Neural cell (in vitro differentiated cells): ENCODE results near the gene AP2A2. TPM values are rescaled to one million over a fixed set of nuclear protein-coding genes. Genes with fewer than 3 reads are reported as not detected.

Source experiments
- H2AFZ ChIP-seq: fragments of 200-600, 300-800 bp; sonication (generic), shearing (Covaris generic); 2 replicates; pipeline ENCODE4 v1.6.0; 2014; ENCODE audit warnings: low read depth, mild to moderate bottlenecking, antibody characterized with exemption, low read length, moderate library complexity
- H3F3A ChIP-seq: fragments of 200-600 bp; shearing (Covaris generic); 2 replicates; pipeline ENCODE4 v1.6.1; 2016; ENCODE audit warnings: mild to moderate bottlenecking, moderate library complexity, mixed read lengths, antibody characterized with exemption, low read length; ENCODE audit not compliant: insufficient read depth, poor library complexity, severe bottlenecking
- H3K27ac ChIP-seq: fragments of 200-600, 300-800 bp; sonication (generic), shearing (Covaris generic); 2 replicates; pipeline ENCODE4 v1.5.1; 2014; ENCODE audit warnings: mild to moderate bottlenecking, low read length, moderate library complexity
- H3K27me3 ChIP-seq: fragments of 300-800, 200-600 bp; sonication (generic), shearing (Covaris generic); 2 replicates; pipeline ENCODE4 v1.6.0; 2014; ENCODE audit warnings: mild to moderate bottlenecking, low read depth, low read length, moderate library complexity; ENCODE audit not compliant: insufficient read depth
- H3K36me3 ChIP-seq: fragments of 300-800, 200-600 bp; sonication (generic), shearing (Covaris generic); 2 replicates; pipeline ENCODE4 v1.5.1; 2014; ENCODE audit warnings: mild to moderate bottlenecking, antibody characterized with exemption, low read length, moderate library complexity; ENCODE audit not compliant: insufficient read depth
- H3K4me2 ChIP-seq: fragments of 300-800, 200-600 bp; sonication (generic), shearing (Covaris generic); 2 replicates; pipeline ENCODE4 v1.6.0; 2014; ENCODE audit warnings: mild to moderate bottlenecking, low read length
- H3K4me3 ChIP-seq: fragments of 300-800, 200-600 bp; sonication (generic), shearing (Covaris generic); 2 replicates; pipeline ENCODE4 v1.5.1; 2014; ENCODE audit warnings: mild to moderate bottlenecking, low read length, moderate library complexity
- H3K79me2 ChIP-seq: fragments of 200-600 bp; shearing (Covaris generic); replicated peaks from 2 replicates; pipeline ENCODE4 v1.6.0; 2014; ENCODE audit warnings: mild to moderate bottlenecking, low read length, moderate library complexity; ENCODE audit not compliant: insufficient read depth
- H3K9ac ChIP-seq: fragments of 300-800, 200-600 bp; sonication (generic), shearing (Covaris generic); 2 replicates; pipeline ENCODE4 v1.6.1; 2016; ENCODE audit warnings: mild to moderate bottlenecking, low read length, mixed read lengths
- H3K9me2 ChIP-seq: fragments of 200-600 bp; shearing (Covaris generic); 2 replicates; pipeline ENCODE4 v1.6.1; 2016; ENCODE audit warnings: mild to moderate bottlenecking, low read length, mixed read lengths; ENCODE audit not compliant: insufficient read depth
- H3K9me3 ChIP-seq: fragments of 200-600, 300-800 bp; sonication (generic), shearing (Covaris generic); 2 replicates; pipeline ENCODE4 v1.6.1; 2016; ENCODE audit warnings: mild to moderate bottlenecking, mixed run types, low read length, moderate library complexity, mixed read lengths
- H4K20me1 ChIP-seq: fragments of 200-600 bp; shearing (Covaris generic); 2 replicates; pipeline ENCODE4 v1.6.1; 2016; ENCODE audit warnings: mild to moderate bottlenecking, mixed run types; ENCODE audit not compliant: insufficient read depth
- EP300 ChIP-seq: fragments of 450-650 bp; conservative IDR thresholded peaks from 2 replicates; pipeline ENCODE4 v1.6.1; 2014; ENCODE audit warnings: antibody characterized with exemption, mild to moderate bottlenecking, moderate library complexity; ENCODE audit not compliant: poor library complexity, severe bottlenecking
- EZH2 ChIP-seq: fragments of 200-600, 300-800 bp; shearing (Covaris generic), sonication (generic); IDR thresholded peaks from 2 replicates; pipeline ENCODE4 v1.6.1; 2014; ENCODE audit warnings: antibody characterized with exemption, low read length, borderline replicate concordance, mild to moderate bottlenecking; ENCODE audit not compliant: insufficient read depth, poor library complexity, severe bottlenecking
- MXI1 ChIP-seq: fragments of 450-650 bp; conservative IDR thresholded peaks from 2 replicates; pipeline ENCODE4 v1.6.1; 2014; ENCODE audit warnings: antibody characterized with exemption, mild to moderate bottlenecking; ENCODE audit not compliant: poor library complexity, severe bottlenecking
- POLR2AphosphoS5 ChIP-seq: IDR thresholded peaks from 2 replicates; pipeline ENCODE4 v1.6.1; 2012
- RAD21 ChIP-seq: fragments of 450-650 bp; conservative IDR thresholded peaks from 2 replicates; pipeline ENCODE4 v1.6.1; 2014; ENCODE audit warnings: antibody characterized with exemption, mild to moderate bottlenecking, moderate library complexity
- SMC3 ChIP-seq: fragments of 450-650 bp; conservative IDR thresholded peaks from 2 replicates; pipeline ENCODE4 v1.6.1; 2014; ENCODE audit warnings: antibody characterized with exemption, mild to moderate bottlenecking, moderate library complexity; ENCODE audit not compliant: poor library complexity
- TAF1 ChIP-seq: IDR thresholded peaks from 2 replicates; pipeline ENCODE4 v1.6.1; 2012; ENCODE audit warnings: low read depth
- polyA plus RNA-seq: library from polyadenylated mRNA; depleted of rRNA; stranded (reverse); fragments of >200 nt; gene quantifications from 2 replicates; pipeline ENCODE4 v1.2.3, GENCODE V29; 2014
- TF ChIP-seq, protein P1 (sequence below): IDR thresholded peaks from 2 replicates; pipeline ENCODE4 v1.6.1; 2012; ENCODE audit warnings: borderline replicate concordance
- TF ChIP-seq, protein P2 (sequence below): fragments of 450-650 bp; IDR thresholded peaks from 2 replicates; pipeline ENCODE4 v1.5.1; 2014; ENCODE audit warnings: antibody characterized with exemption, mild to moderate bottlenecking, moderate library complexity; ENCODE audit not compliant: poor library complexity, severe bottlenecking

The AP2A2 gene
- polyA plus RNA-seq, 1 donor from 2014 or later: 46.5 TPM

- H3K9ac ChIP-seq: no peak overlapping the region
- no peak overlapping the region for H3K4me2 ChIP-seq
- no peaks in the 10 kb centered on the region for H3K79me2 ChIP-seq
- no peaks in the 10 kb centered on the region for H3K9me2 ChIP-seq
- no peak for TF ChIP-seq RAD21
- no peaks in the 10 kb centered on the region for H3F3A ChIP-seq
- H2AFZ ChIP-seq: no peak overlapping the region
- no peaks in the 10 kb centered on the region for H3K36me3 ChIP-seq
- H3K9me3 ChIP-seq: no peaks in the 10 kb centered on the region
- H3K27me3 ChIP-seq: no peaks in the 10 kb centered on the region
- H3K27ac ChIP-seq: no peak overlapping the region
- H3K4me3 ChIP-seq: no peak overlapping the region
- no peaks in the 10 kb centered on the region for H4K20me1 ChIP-seq
Observed at GRCh38 chr11:1055109-1055703, 129.5 kb downstream of the AP2A2 start.

- Histone ChIP-seq H3K9me3 (no peaks in the 10 kb centered on the region), H3K79me2 (no peaks in the 10 kb centered on the region), H3F3A (no peaks in the 10 kb centered on the region), H3K4me3 (no peak overlapping the region), H3K27ac (no peak overlapping the region), H3K27me3 (no peaks in the 10 kb centered on the region), H2AFZ (no peak overlapping the region), H3K36me3 (no peaks in the 10 kb centered on the region), H3K9ac (no peak overlapping the region), H3K9me2 (no peaks in the 10 kb centered on the region), H4K20me1 (no peaks in the 10 kb centered on the region), H3K4me2 (no peak overlapping the region)
- TF ChIP-seq, protein P1, sequence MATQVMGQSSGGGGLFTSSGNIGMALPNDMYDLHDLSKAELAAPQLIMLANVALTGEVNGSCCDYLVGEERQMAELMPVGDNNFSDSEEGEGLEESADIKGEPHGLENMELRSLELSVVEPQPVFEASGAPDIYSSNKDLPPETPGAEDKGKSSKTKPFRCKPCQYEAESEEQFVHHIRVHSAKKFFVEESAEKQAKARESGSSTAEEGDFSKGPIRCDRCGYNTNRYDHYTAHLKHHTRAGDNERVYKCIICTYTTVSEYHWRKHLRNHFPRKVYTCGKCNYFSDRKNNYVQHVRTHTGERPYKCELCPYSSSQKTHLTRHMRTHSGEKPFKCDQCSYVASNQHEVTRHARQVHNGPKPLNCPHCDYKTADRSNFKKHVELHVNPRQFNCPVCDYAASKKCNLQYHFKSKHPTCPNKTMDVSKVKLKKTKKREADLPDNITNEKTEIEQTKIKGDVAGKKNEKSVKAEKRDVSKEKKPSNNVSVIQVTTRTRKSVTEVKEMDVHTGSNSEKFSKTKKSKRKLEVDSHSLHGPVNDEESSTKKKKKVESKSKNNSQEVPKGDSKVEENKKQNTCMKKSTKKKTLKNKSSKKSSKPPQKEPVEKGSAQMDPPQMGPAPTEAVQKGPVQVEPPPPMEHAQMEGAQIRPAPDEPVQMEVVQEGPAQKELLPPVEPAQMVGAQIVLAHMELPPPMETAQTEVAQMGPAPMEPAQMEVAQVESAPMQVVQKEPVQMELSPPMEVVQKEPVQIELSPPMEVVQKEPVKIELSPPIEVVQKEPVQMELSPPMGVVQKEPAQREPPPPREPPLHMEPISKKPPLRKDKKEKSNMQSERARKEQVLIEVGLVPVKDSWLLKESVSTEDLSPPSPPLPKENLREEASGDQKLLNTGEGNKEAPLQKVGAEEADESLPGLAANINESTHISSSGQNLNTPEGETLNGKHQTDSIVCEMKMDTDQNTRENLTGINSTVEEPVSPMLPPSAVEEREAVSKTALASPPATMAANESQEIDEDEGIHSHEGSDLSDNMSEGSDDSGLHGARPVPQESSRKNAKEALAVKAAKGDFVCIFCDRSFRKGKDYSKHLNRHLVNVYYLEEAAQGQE: no peak
- no peak for TF ChIP-seq RAD21
- no peak for TF ChIP-seq EZH2
- TF ChIP-seq MXI1: no peak
- TF ChIP-seq, protein P2, sequence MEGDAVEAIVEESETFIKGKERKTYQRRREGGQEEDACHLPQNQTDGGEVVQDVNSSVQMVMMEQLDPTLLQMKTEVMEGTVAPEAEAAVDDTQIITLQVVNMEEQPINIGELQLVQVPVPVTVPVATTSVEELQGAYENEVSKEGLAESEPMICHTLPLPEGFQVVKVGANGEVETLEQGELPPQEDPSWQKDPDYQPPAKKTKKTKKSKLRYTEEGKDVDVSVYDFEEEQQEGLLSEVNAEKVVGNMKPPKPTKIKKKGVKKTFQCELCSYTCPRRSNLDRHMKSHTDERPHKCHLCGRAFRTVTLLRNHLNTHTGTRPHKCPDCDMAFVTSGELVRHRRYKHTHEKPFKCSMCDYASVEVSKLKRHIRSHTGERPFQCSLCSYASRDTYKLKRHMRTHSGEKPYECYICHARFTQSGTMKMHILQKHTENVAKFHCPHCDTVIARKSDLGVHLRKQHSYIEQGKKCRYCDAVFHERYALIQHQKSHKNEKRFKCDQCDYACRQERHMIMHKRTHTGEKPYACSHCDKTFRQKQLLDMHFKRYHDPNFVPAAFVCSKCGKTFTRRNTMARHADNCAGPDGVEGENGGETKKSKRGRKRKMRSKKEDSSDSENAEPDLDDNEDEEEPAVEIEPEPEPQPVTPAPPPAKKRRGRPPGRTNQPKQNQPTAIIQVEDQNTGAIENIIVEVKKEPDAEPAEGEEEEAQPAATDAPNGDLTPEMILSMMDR: no peak
- no peak for TF ChIP-seq TAF1
- no peak for TF ChIP-seq EP300
- TF ChIP-seq SMC3: no peak
- TF ChIP-seq POLR2AphosphoS5: no peak
Observed at GRCh38 chr11:1055990-1056771, 130.5 kb downstream of the AP2A2 start.
